Measurements from ENCODE around the gene CP. TPM values are rescaled to one million over a fixed set of nuclear protein-coding genes. Genes with fewer than 3 reads are reported as not detected.
A peak's percentile ranks its signal among the peaks of the same experiment; 100 is the strongest.
"Not testable (repeated sequence)": the region's sequence is repeated elsewhere in the genome, so short reads cannot be mapped to it uniquely, and the experiment has no call there.

CP gene
- total RNA-seq: not detected in 2 replicates
- polyA plus RNA-seq (2012): not detected

GRCh38 chr3:149221783-149222517 lies at the start of gene CP:
CP (minus strand) TSS chr3:149221829; CDS start chr3:149221792, 37 bp downstream.
- no peak for DNase-seq (ENCODE audit: low read depth)

GRCh38 chr3:149270180-149270579 lies 48.6 kb upstream of the CP start:
- DNase-seq (ENCODE audit: low read depth): no peak

GRCh38 chr3:149269687-149270086 lies 48.1 kb upstream of the CP start:
- no peak for DNase-seq (ENCODE audit: low read depth)

GRCh38 chr3:149267565-149267964 lies 45.9 kb upstream of the CP start:
- DNase-seq (ENCODE audit: low read depth): no peak

GRCh38 chr3:149266736-149267135 lies 45.1 kb upstream of the CP start:
- DNase-seq (ENCODE audit: low read depth): no peak

- no peak for DNase-seq (ENCODE audit: low read depth)
Measured at GRCh38 chr3:149263856-149264255, 42.2 kb upstream of the CP start.

- no peak for DNase-seq (ENCODE audit: low read depth)
Measured at GRCh38 chr3:149258714-149259113, 37.1 kb upstream of the CP start.

- DNase-seq (ENCODE audit: low read depth): peak; percentile 82
Measured at GRCh38 chr3:149258298-149258697, 36.7 kb upstream of the CP start.

GRCh38 chr3:149252272-149252671 lies 30.6 kb upstream of the CP start:
- DNase-seq (ENCODE audit: low read depth): no peak

GRCh38 chr3:149251186-149251585 lies 29.6 kb upstream of the CP start:
- DNase-seq (ENCODE audit: low read depth): no peak

GRCh38 chr3:149247929-149248691 lies 26.5 kb upstream of the CP start:
- no peak for DNase-seq (ENCODE audit: low read depth)

- DNase-seq (ENCODE audit: low read depth): peak; percentile 31
Measured at GRCh38 chr3:149247008-149247710, 25.5 kb upstream of the CP start.

- peak; percentile 50 for DNase-seq (ENCODE audit: low read depth)
Measured at GRCh38 chr3:149245738-149246451, 24.3 kb upstream of the CP start.

- peak; percentile 72 for DNase-seq (ENCODE audit: low read depth)
Measured at GRCh38 chr3:149243540-149243939, 21.9 kb upstream of the CP start.

GRCh38 chr3:149239357-149239936 lies 17.8 kb upstream of the CP start:
- no peak for DNase-seq (ENCODE audit: low read depth)

- DNase-seq (ENCODE audit: low read depth): not testable (repeated sequence)
Measured at GRCh38 chr3:149238268-149238667, 16.6 kb upstream of the CP start.

GRCh38 chr3:149235599-149236424 lies 14.2 kb upstream of the CP start:
- DNase-seq (ENCODE audit: low read depth): no peak

GRCh38 chr3:149234671-149235245 lies 13.1 kb upstream of the CP start:
- no peak for DNase-seq (ENCODE audit: low read depth)

- DNase-seq (ENCODE audit: low read depth): no peak
Measured at GRCh38 chr3:149233323-149233722, 11.7 kb upstream of the CP start.

GRCh38 chr3:149231871-149232270 lies 10.2 kb upstream of the CP start:
- DNase-seq (ENCODE audit: low read depth): no peak
